NB4 (cell line): ENCODE measurements around the gene ARHGEF9.

Source experiments
- POLR2A ChIP-seq: IDR thresholded peaks from 2 replicates; pipeline ENCODE4 v1.6.1; 2011; ENCODE audit warnings: mild to moderate bottlenecking; ENCODE audit not compliant: insufficient read length; ENCODE audit errors: extremely low read depth
- TF ChIP-seq, protein P1 (sequence below): IDR thresholded peaks from 2 replicates; pipeline ENCODE4 v1.6.1; 2011; ENCODE audit warnings: low read depth, low read length

GRCh38 chrX:63751481-63751880 is 33.5 kb downstream of the ARHGEF9 start:
- TF ChIP-seq POLR2A = no peak
- TF ChIP-seq, protein P1, sequence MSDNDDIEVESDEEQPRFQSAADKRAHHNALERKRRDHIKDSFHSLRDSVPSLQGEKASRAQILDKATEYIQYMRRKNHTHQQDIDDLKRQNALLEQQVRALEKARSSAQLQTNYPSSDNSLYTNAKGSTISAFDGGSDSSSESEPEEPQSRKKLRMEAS = no peak
